OCI-LY3 (cell line): Measurements from ENCODE around the gene INKA1.

Experiments used
- H2AFZ ChIP-seq: fragments of 200-600, 300-600 bp; shearing (Covaris generic); 2 replicates; pipeline ENCODE4 v1.6.0; 2014; ENCODE audit warnings: antibody characterized with exemption, low read depth, low read length
- H3K27ac ChIP-seq: fragments of 200-600, 300-600 bp; sonication (generic); 2 replicates; pipeline ENCODE4 v1.5.1; 2014; ENCODE audit warnings: mild to moderate bottlenecking, low read length, moderate library complexity, mixed read lengths
- H3K27me3 ChIP-seq: fragments of 200-600, 300-600 bp; sonication (generic); 2 replicates; pipeline ENCODE4 v1.6.1; 2014; ENCODE audit warnings: low read depth, low read length, mixed read lengths
- H3K36me3 ChIP-seq: fragments of 200-600, 300-600 bp; sonication (generic); replicated peaks from 2 replicates; pipeline ENCODE3; 2014; ENCODE audit warnings: low read depth, low read length, mixed read lengths
- H3K4me1 ChIP-seq: fragments of 300-600, 200-600 bp; sonication (generic); 2 replicates; pipeline ENCODE4 v1.6.1; 2014; ENCODE audit warnings: low read length, mixed read lengths
- H3K4me2 ChIP-seq: fragments of 200-600, 300-600 bp; sonication (generic); 2 replicates; pipeline ENCODE4 v1.6.1; 2014; ENCODE audit warnings: low read length, mixed read lengths
- H3K4me3 ChIP-seq: fragments of 300-600, 200-600 bp; sonication (generic); 2 replicates; pipeline ENCODE4 v1.5.1; 2014; ENCODE audit warnings: antibody characterized with exemption, mild to moderate bottlenecking, low read length, moderate library complexity
- H3K79me2 ChIP-seq: fragments of 300-600, 200-600 bp; shearing (Covaris generic); 2 replicates; pipeline ENCODE4 v1.6.1; 2014; ENCODE audit warnings: mild to moderate bottlenecking, low read length, mixed read lengths
- H3K9ac ChIP-seq: fragments of 300-600, 200-600 bp; shearing (Covaris generic); 2 replicates; pipeline ENCODE4 v1.6.0; 2014; ENCODE audit warnings: mild to moderate bottlenecking, low read length, moderate library complexity
- H3K9me3 ChIP-seq: fragments of 200-600, 300-600 bp; shearing (Covaris generic); 2 replicates; pipeline ENCODE4 v1.6.1; 2014; ENCODE audit warnings: low read length, mixed read lengths; ENCODE audit not compliant: insufficient read depth
- H4K20me1 ChIP-seq: fragments of 200-600, 300-600 bp; sonication (generic); 2 replicates; pipeline ENCODE4 v1.6.1; 2016; ENCODE audit warnings: low read length, mixed read lengths; ENCODE audit not compliant: insufficient read depth
- EZH2phosphoT487 ChIP-seq: fragments of 200-600 bp; shearing (Covaris generic); IDR thresholded peaks from 2 replicates; pipeline ENCODE4 v1.6.1; 2018; ENCODE audit warnings: antibody characterized with exemption, mixed run types, low read depth
- TF ChIP-seq, protein P1 (sequence below): fragments of 200-600, 300-600 bp; sonication (generic); IDR thresholded peaks from 2 replicates; pipeline ENCODE4 v1.5.1; 2014; ENCODE audit warnings: antibody characterized with exemption, low read length, low read depth

The INKA1 gene

GRCh38 chr3:49759226-49759625 is 43.8 kb upstream of the INKA1 start:
- Histone ChIP-seq H3K4me3 (no peak overlapping the region), H3K79me2 (peaks cover 56% of the 10 kb centered on the region), H2AFZ (no peak overlapping the region), H3K4me1 (no peaks in the 10 kb centered on the region), H3K27me3 (no peaks in the 10 kb centered on the region), H3K4me2 (no peak overlapping the region), H3K9ac (no peak overlapping the region), H3K27ac (no peak overlapping the region), H3K9me3 (no peaks in the 10 kb centered on the region), H4K20me1 (peaks cover 22% of the 10 kb centered on the region), H3K36me3 (no peaks in the 10 kb centered on the region)
- TF ChIP-seq, protein P1, sequence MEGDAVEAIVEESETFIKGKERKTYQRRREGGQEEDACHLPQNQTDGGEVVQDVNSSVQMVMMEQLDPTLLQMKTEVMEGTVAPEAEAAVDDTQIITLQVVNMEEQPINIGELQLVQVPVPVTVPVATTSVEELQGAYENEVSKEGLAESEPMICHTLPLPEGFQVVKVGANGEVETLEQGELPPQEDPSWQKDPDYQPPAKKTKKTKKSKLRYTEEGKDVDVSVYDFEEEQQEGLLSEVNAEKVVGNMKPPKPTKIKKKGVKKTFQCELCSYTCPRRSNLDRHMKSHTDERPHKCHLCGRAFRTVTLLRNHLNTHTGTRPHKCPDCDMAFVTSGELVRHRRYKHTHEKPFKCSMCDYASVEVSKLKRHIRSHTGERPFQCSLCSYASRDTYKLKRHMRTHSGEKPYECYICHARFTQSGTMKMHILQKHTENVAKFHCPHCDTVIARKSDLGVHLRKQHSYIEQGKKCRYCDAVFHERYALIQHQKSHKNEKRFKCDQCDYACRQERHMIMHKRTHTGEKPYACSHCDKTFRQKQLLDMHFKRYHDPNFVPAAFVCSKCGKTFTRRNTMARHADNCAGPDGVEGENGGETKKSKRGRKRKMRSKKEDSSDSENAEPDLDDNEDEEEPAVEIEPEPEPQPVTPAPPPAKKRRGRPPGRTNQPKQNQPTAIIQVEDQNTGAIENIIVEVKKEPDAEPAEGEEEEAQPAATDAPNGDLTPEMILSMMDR = no peak
- TF ChIP-seq EZH2phosphoT487 = no peak

GRCh38 chr3:49761661-49762060 is 41.4 kb upstream of the INKA1 start:
- Histone ChIP-seq H3K79me2 (peaks cover 58% of the 10 kb centered on the region), H3K4me3 (no peak overlapping the region), H3K36me3 (peaks cover 4% of the 10 kb centered on the region), H3K4me2 (no peak overlapping the region), H3K27ac (no peak overlapping the region), H3K9ac (no peak overlapping the region), H3K9me3 (no peaks in the 10 kb centered on the region), H3K27me3 (no peaks in the 10 kb centered on the region), H2AFZ (no peak overlapping the region), H4K20me1 (peaks cover 24% of the 10 kb centered on the region), H3K4me1 (no peaks in the 10 kb centered on the region)
- TF ChIP-seq, protein P1 = no peak
- no peak for TF ChIP-seq EZH2phosphoT487

GRCh38 chr3:49763981-49764380 is 39.1 kb upstream of the INKA1 start:
- Histone ChIP-seq H3K9ac (no peak overlapping the region), H2AFZ (no peak overlapping the region), H3K27me3 (no peaks in the 10 kb centered on the region), H3K27ac (no peak overlapping the region), H4K20me1 (peaks cover 17% of the 10 kb centered on the region; the same call in 1 of the 2 replicates), H3K79me2 (peaks cover 67% of the 10 kb centered on the region), H3K36me3 (peaks cover 4% of the 10 kb centered on the region), H3K4me1 (no peaks in the 10 kb centered on the region), H3K9me3 (no peaks in the 10 kb centered on the region), H3K4me3 (no peak overlapping the region), H3K4me2 (no peak overlapping the region)
- TF ChIP-seq EZH2phosphoT487 = no peak
- TF ChIP-seq, protein P1 = no peak

GRCh38 chr3:49769286-49769915 is 33.7 kb upstream of the INKA1 start:
- Histone ChIP-seq H3K4me1 (no peaks in the 10 kb centered on the region), H3K9ac (no peak overlapping the region), H3K27ac (no peak overlapping the region), H3K9me3 (no peaks in the 10 kb centered on the region), H3K27me3 (no peaks in the 10 kb centered on the region), H3K36me3 (peaks cover 9% of the 10 kb centered on the region), H3K4me3 (no peak overlapping the region), H3K4me2 (no peak overlapping the region), H4K20me1 (peaks cover 23% of the 10 kb centered on the region), H3K79me2 (peaks cover 83% of the 10 kb centered on the region), H2AFZ (no peak overlapping the region)
- TF ChIP-seq, protein P1 = no peak
- no peak for TF ChIP-seq EZH2phosphoT487
